ENCODE data around the gene PSMG3. TPM values are rescaled to one million over a fixed set of nuclear protein-coding genes. Genes with fewer than 3 reads are reported as not detected.

PSMG3 gene
- total RNA-seq, 1 experiment from 2014 or later: 63.0 TPM

GRCh38 chr7:1599640-1600395 is 30.0 kb upstream of the PSMG3 start:
- H3K27me3 Mint-ChIP-seq (ENCODE audit: low read depth): peaks cover 7% of the 10 kb centered on the region
- Histone ChIP-seq H4K20me1 (ENCODE audit: control insufficient read depth, insufficient read depth, insufficient read length) (no peaks in the 10 kb centered on the region), H3K9me3 (ENCODE audit: control insufficient read depth, low read depth, low read length) (no peaks in the 10 kb centered on the region)

More at GRCh38 chr7:1599640-1600395, 30.0 kb upstream of the PSMG3 start:
- H2BK12ac ChIP-seq (ENCODE audit: insufficient read length, low read depth, low read length): no peak overlapping the region
- H2BK20ac ChIP-seq (ENCODE audit: low read depth, low read length, poor library complexity, severe bottlenecking): no peak overlapping the region
- no peak overlapping the region for H3K27ac ChIP-seq (ENCODE audit: insufficient read length, low read depth, low read length)
- H2BK5ac ChIP-seq (ENCODE audit: insufficient read length, low read length): no peak overlapping the region
- H3K18ac ChIP-seq (ENCODE audit: insufficient read length, low read depth, low read length): no peak overlapping the region
- no peak overlapping the region for H3K23ac ChIP-seq (ENCODE audit: insufficient read length, low read depth, low read length)
- no peak overlapping the region for H4K8ac ChIP-seq (replicated peaks; ENCODE audit: insufficient read length, low read depth, low read length)
- no peaks in the 10 kb centered on the region for H3K23me2 ChIP-seq (ENCODE audit: insufficient read length, low read depth, low read length, poor library complexity, severe bottlenecking)
- no peaks in the 10 kb centered on the region for H3K79me2 ChIP-seq (ENCODE audit: insufficient read depth, low read length)
- no peaks in the 10 kb centered on the region for H3K9me3 Mint-ChIP-seq
- no peak overlapping the region for H3K56ac ChIP-seq (ENCODE audit: insufficient read length, low read depth, low read length)
- DNase-seq: no peak
- H3K79me1 ChIP-seq (ENCODE audit: insufficient read depth, low read depth, low read length, poor library complexity, severe bottlenecking): no peaks in the 10 kb centered on the region
- TF ChIP-seq CTCF (conservative IDR thresholded peaks at IDR 0.05): no peak
- H3K9ac ChIP-seq (ENCODE audit: extremely low read depth, insufficient read length, low read length): no peak overlapping the region
- no peak overlapping the region for H2BK120ac ChIP-seq (ENCODE audit: low read depth, low read length, poor library complexity, severe bottlenecking)
- H3K36me3 Mint-ChIP-seq (ENCODE audit: insufficient read depth in 1 of 3, low read depth in 3 of 3): no peaks in the 10 kb centered on the region
- H3K4me1 Mint-ChIP-seq: peaks cover 0 to 3% of the 10 kb centered on the region in 2 experiments; a peak in 1 of 4 replicates
- no peak overlapping the region for H3K4ac ChIP-seq (ENCODE audit: low read depth, low read length)
- H3K4me1 ChIP-seq (ENCODE audit: insufficient read depth, low read length): no peaks in the 10 kb centered on the region
- no peak overlapping the region for H3K4me2 ChIP-seq (ENCODE audit: insufficient read depth, insufficient read length, low read length)
- H3K14ac ChIP-seq (ENCODE audit: insufficient read depth, low read length): no peak overlapping the region; the same call in 1 of the 2 replicates
- H2AK5ac ChIP-seq (ENCODE audit: insufficient read length, low read length): no peak overlapping the region
- peak overlapping the region in 1 of 3 experiments; percentile 55; a peak in 1 of 7 replicates for H3K27ac Mint-ChIP-seq
- no peak overlapping the region for H4K5ac ChIP-seq (ENCODE audit: insufficient read length, low read depth, low read length)
- H3T11ph ChIP-seq (ENCODE audit: low read length): no peak overlapping the region
- WGBS (ENCODE audit: extremely low coverage, insufficient read length, low lambda C conversion rate): no CpG with 5 or more reads among the region's 29 CpGs
- no peak overlapping the region for H2BK15ac ChIP-seq (ENCODE audit: low read depth, low read length)
- no peak overlapping the region for H3K4me3 Mint-ChIP-seq
- H3K27me3 ChIP-seq (ENCODE audit: insufficient read depth, low read length): no peaks in the 10 kb centered on the region
- H4K91ac ChIP-seq (ENCODE audit: insufficient read length, low read depth, low read length): no peak overlapping the region
- no peak overlapping the region for H2AFZ ChIP-seq (ENCODE audit: low read length)

Measured in H9 (cell line).